PC-9 (cell line): ENCODE measurements around the gene TCAIM. TPM values are rescaled to one million over a fixed set of nuclear protein-coding genes. Genes with fewer than 3 reads are reported as not detected.

Experiments
- BruUV-seq: library from RNA; stranded (reverse); fragments of 400-500 nt; replicated peaks from 2 replicates; lab custom pipeline; 2021; lab: Mats Ljungman, UMichigan
- CTCF ChIA-PET: fragments of 300-600 bp; sonication (Branson Sonifier 250); formaldehyde crosslinking; loops from one replicate; lab custom pipeline; 2022; ENCODE audit warnings: antibody characterized with exemption; lab: Charles Lee
- POLR2A ChIA-PET: fragments of 300-600 bp; sonication (Branson Sonifier 250); formaldehyde crosslinking; loops from one replicate; lab custom pipeline; 2022; ENCODE audit warnings: antibody characterized with exemption; ENCODE audit not compliant: unreplicated experiment; lab: Charles Lee
- DNase-seq, 2 experiments: peaks; one replicate each; pipeline versions ENCODE4 v3.0.0 to v3.0.0-alpha.2; 2015 to 2022; ENCODE audit warnings: mixed read lengths in 1 of 2
- H2AFZ ChIP-seq: fragments of 200-600 bp; sonication (generic); 2 replicates; pipeline ENCODE4 v1.8.1; 2017; ENCODE audit warnings: antibody characterized with exemption
- H3F3A ChIP-seq: fragments of 200-600 bp; sonication (generic); 2 replicates; pipeline ENCODE4 v1.8.1; 2017; ENCODE audit warnings: antibody characterized with exemption, mild to moderate bottlenecking, low read depth; ENCODE audit not compliant: insufficient read depth
- H3K27ac ChIP-seq: fragments of 200-600 bp; sonication (generic); 2 replicates; pipeline ENCODE4 v1.6.1; 2016; ENCODE audit warnings: mixed run types
- H3K27me3 ChIP-seq: fragments of 200-600 bp; sonication (generic); 2 replicates; pipeline ENCODE4 v1.6.1; 2016; ENCODE audit warnings: low read depth, mixed run types; ENCODE audit not compliant: insufficient read depth
- H3K36me3 ChIP-seq: fragments of 200-600 bp; sonication (generic); 2 replicates; pipeline ENCODE4 v1.6.1; 2016; ENCODE audit warnings: low read depth, mixed run types
- H3K4me1 ChIP-seq: fragments of 200-600 bp; sonication (generic); replicated peaks from 2 replicates; pipeline ENCODE4 v1.6.1; 2016; ENCODE audit warnings: mixed run types; ENCODE audit not compliant: insufficient read depth
- H3K4me2 ChIP-seq: fragments of 200-600 bp; sonication (generic); 2 replicates; pipeline ENCODE4 v1.6.1; 2017; ENCODE audit warnings: mixed run types
- H3K4me3 ChIP-seq: fragments of 200-600 bp; sonication (generic); 2 replicates; pipeline ENCODE4 v1.6.1; 2016; ENCODE audit warnings: mixed run types
- H3K79me2 ChIP-seq: fragments of 200-600 bp; sonication (generic); 2 replicates; pipeline ENCODE4 v1.6.1; 2017; ENCODE audit warnings: low read depth, mixed run types
- H3K9me2 ChIP-seq: fragments of 200-600 bp; sonication (generic); 2 replicates; pipeline ENCODE4 v1.8.1; 2017; ENCODE audit warnings: mild to moderate bottlenecking; ENCODE audit not compliant: insufficient read depth
- H3K9me3 ChIP-seq: fragments of 200-600 bp; sonication (generic); 2 replicates; pipeline ENCODE4 v1.8.1; 2016; ENCODE audit warnings: low read depth; ENCODE audit not compliant: insufficient read depth
- H4K20me1 ChIP-seq: fragments of 200-600 bp; sonication (generic); 2 replicates; pipeline ENCODE4 v1.8.1; 2017; ENCODE audit not compliant: insufficient read depth
- CTCF ChIP-seq: fragments of 200-600 bp; sonication (generic); conservative IDR thresholded peaks from 2 replicates; pipeline ENCODE4 v1.6.1; 2017; ENCODE audit warnings: mixed run types, antibody characterized with exemption, mild to moderate bottlenecking, moderate library complexity
- EZH2 ChIP-seq: fragments of 200-600 bp; sonication (generic); IDR thresholded peaks from 2 replicates; pipeline ENCODE4 v1.8.0; 2017; ENCODE audit warnings: antibody characterized with exemption, low read depth
- intact Hi-C: fragments of 100-400 bp; cut with micrococcal nuclease; formaldehyde crosslinking; loops from one replicate; pipeline ENCODE4 v1.10.0; 2022; ENCODE audit not compliant: unreplicated experiment
- total RNA-seq: library from RNA; stranded (reverse); gene quantifications from 2 replicates; pipeline ENCODE4 v1.2.3, GENCODE V29; 2021

Gene TCAIM
- total RNA-seq, 1 experiment from 2014 or later, result 28.3 TPM

GRCh38 chr3:44420676-44421075 lies 82.1 kb downstream of the TCAIM start:
- no peak for DNase-seq
- ChIA-PET CTCF (no interaction called here), POLR2A (no interaction called here)
- BruUV-seq, result no TSS peak
- Histone ChIP-seq H3K27ac (no peak overlapping the region), H4K20me1 (no peaks in the 10 kb centered on the region), H3F3A (no peaks in the 10 kb centered on the region), H3K9me3 (no peaks in the 10 kb centered on the region), H3K27me3 (no peaks in the 10 kb centered on the region), H3K4me2 (no peak overlapping the region), H3K4me3 (no peak overlapping the region), H3K4me1 (no peaks in the 10 kb centered on the region), H3K36me3 (no peaks in the 10 kb centered on the region), H3K9me2 (no peaks in the 10 kb centered on the region), H3K79me2 (no peaks in the 10 kb centered on the region), H2AFZ (no peak overlapping the region)
- intact Hi-C loops, result no loop called here
- TF ChIP-seq CTCF (no peak), EZH2 (no peak)

- BruUV-seq, result no TSS peak
- no peak overlapping the region for H3K4me3 ChIP-seq
- ChIA-PET POLR2A (no interaction called here), CTCF (no interaction called here)
- no peaks in the 10 kb centered on the region for H3F3A ChIP-seq
- no peaks in the 10 kb centered on the region for H3K79me2 ChIP-seq
- no peak overlapping the region for H2AFZ ChIP-seq
- H3K36me3 ChIP-seq, result no peaks in the 10 kb centered on the region
- intact Hi-C loops, result no loop called here
- no peaks in the 10 kb centered on the region for H3K4me1 ChIP-seq
- H3K27ac ChIP-seq, result no peak overlapping the region
- TF ChIP-seq EZH2 (no peak), CTCF (no peak)
- H4K20me1 ChIP-seq, result no peaks in the 10 kb centered on the region
- H3K9me3 ChIP-seq, result no peaks in the 10 kb centered on the region
- DNase-seq, result no peak
- H3K4me2 ChIP-seq, result no peak overlapping the region
- H3K27me3 ChIP-seq, result no peaks in the 10 kb centered on the region
- H3K9me2 ChIP-seq, result no peaks in the 10 kb centered on the region
These were observed 82.7 kb downstream of the TCAIM start for GRCh38 chr3:44421280-44421679.

- Histone ChIP-seq H4K20me1 (no peaks in the 10 kb centered on the region), H3K36me3 (no peaks in the 10 kb centered on the region), H3K4me3 (no peak overlapping the region), H3F3A (no peaks in the 10 kb centered on the region), H3K4me1 (no peaks in the 10 kb centered on the region), H3K9me2 (no peaks in the 10 kb centered on the region), H3K4me2 (no peak overlapping the region), H2AFZ (no peak overlapping the region), H3K9me3 (no peaks in the 10 kb centered on the region), H3K27me3 (no peaks in the 10 kb centered on the region), H3K79me2 (no peaks in the 10 kb centered on the region), H3K27ac (no peak overlapping the region)
- TF ChIP-seq EZH2 (no peak), CTCF (no peak)
- no TSS peak for BruUV-seq
- CTCF ChIA-PET, result interaction anchor here (0.7 kb wide), 1 partner anchor 52 kb away, joined by 5 read pairs; no protein-coding TSS in a partner anchor
- intact Hi-C loops, result no loop called here
- no peak for DNase-seq
- POLR2A ChIA-PET, result interaction anchor here (0.6 kb wide), 1 partner anchor 11 kb away, joined by 5 read pairs; no protein-coding TSS in a partner anchor
These were observed 86.2 kb downstream of the TCAIM start for GRCh38 chr3:44424758-44425157.
